Activated CD4-positive, alpha-beta T cell treated with anti-CD3 and anti-CD28 coated beads, Interleukin-2, Interleukin-6, amounts not matched to agents 100 ng/mL and 50 ng/mL, durations not matched to agents 16 hours and 8 hours (primary cell): ENCODE results near the gene OXSM.

Source experiments
- DNase-seq: peaks from one replicate; pipeline ENCODE4 v3.0.0-alpha.2; 2020

The OXSM gene

DNA sequence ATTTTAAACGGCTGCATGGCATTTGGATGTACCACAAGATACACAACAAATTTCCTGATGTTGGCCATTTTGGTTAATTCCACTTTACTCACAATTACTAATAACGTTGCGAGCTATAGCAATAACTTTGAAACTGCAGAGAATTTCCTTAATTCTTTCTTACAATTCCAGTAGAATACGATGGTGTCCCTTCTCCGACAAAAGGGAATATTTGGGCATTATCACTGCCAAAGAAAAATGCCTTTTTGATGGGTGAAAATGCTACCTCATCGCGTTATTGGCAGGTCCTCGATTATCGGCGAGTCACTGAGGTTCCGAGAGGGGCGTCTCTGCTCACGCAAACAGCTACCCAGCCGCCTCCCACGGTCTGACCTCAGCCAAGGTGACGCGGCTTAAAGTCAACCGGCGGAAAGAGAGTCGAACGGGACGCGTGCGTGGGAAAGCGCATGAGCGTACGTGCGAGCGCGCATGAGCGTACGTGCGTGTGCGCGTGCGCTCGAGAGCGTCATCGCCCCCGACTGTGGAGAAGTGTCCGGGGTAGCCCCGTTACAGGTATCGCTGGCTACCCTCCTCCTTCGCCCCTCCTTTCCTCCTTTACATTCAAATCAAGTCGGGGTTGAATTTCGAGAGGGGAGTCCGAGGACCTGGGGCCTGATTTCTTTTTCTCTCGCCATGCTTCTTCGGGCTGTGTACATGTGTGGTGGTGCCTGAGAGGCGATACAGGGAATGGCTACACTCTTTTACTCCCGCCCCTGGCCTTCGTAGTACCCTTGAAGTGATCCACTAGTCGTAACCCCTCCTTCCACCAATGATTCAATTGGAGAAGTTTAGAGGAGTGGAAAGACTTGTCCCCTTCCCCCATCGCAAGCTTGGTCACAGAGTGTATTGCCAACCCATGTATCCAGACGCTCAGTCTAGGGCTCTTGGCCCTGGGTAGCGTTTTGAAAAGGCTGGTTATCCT lies at the start of gene OXSM:
Gene OXSM, plus strand, starts transcription at position 495 of the 961 bp plus-strand sequence. CDS start 931 bp downstream, outside the sequence.
- DNase-seq = peak; percentile 95

DNA sequence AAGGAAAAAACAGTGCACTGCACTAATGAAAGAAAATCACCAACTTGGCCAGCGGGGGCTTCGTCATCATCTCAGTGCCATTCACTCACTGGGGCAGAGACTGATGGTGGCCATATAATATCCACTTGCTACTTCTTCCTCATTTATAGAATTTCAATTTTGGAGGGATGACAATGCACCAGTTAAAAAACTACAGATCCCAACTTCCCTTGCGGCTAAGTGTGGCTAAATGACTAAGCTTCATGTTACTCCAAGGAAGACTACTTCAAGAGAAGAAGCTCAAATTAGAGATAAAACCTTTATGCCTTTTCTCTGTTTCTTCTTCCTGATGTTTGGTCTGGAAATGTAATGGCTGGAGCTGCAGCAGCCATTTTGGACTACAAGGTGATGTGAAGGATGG lies 45.4 kb upstream of the OXSM start:
- no peak for DNase-seq

DNA sequence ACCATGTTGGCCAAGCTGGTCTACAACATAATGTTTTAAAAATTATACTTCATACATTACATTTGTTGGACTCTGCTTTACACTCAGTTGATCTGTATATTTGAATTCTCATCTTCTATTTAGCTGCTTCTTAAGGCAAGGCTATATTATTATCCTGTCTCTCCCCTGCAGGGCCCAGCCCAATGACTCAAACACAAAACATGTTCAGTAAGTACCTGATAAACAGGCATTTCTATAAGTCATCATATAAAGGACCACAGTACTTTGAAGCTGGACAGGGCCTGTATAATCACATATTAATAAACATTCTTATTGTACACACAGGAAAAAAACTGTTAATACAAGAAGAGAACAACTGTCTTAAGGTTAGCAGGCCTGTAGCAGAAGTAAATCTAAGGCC lies 42.9 kb upstream of the OXSM start:
- no peak for DNase-seq

DNA sequence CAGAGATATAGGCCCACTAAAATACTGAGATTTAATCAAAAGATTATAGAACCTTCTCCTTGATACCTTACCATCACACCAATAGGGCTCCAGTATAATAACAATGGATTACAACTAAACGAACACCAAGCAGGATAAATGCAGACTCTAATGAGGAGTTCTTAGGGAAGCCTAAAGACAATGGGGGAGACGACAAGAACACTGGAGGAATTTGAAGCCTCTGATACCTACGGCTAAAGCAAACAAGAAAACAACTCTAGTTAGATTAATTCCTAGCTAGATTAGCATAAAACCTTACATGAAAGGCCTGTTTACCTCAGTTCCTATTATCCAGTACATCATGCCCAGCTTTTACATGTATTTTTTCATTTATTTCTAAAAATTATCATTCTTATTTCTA lies 41.7 kb upstream of the OXSM start:
- no peak for DNase-seq

DNA sequence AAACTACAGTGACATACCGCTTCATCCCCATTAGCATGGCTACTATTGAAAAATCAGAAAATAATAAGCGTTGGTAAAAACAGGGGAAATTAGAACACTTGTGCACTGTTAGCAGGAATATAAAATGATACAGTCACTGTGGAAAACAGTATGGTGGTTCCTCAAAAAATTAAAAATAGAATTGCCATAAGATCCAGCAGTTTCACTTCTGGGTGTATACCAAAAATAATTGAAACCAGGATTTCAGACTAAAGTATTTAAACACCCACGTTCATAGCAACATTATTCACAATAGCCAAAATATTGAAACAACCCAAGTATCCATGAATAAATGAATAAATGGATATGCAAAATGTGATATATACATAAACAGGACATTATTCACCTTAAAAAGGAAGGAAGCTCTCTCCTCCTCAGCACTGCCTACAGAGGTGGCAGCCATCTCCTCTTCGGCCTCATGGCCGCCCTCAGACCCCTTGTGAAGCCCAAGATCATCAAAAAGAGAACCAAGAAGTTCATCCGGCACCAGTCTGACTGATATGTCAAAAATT lies 40.8 kb upstream of the OXSM start:
- DNase-seq = no peak

DNA sequence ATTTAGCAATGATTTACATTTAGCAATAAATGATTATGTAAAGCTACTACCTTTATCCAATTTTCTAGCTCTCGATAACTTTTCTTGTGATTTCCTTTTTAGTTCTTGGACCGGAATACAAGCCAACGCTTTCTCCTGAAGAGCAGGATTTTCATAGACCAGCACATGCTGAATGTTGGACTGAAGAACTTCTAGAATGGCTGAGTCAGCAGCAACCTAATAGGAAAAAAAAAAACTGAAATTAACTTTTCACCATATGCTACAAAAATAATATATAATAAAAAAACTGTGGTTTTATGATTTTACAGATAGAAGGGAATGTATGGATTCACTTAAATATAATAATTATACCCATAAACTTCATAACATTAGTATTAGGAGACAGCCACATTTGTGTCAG lies 38.8 kb upstream of the OXSM start:
- no peak for DNase-seq

DNA sequence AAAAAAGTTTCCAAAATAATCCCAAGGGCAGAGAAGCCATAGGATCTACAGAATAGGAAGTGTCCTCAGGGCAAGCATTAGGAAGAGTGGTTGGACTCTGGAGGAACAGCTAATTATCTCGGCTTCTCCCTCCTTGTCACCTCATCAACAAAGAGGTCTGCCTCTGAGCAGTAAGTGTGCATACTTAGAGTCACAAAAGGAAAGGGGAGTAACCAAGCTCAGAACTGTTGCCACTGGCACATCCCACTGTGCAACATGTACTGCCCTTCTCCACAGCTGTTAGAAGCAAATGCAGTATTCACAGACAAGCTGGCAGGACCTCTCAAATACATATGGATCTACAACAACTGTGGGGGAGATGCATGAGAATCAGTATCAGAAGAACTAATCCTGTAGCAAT lies 38.2 kb upstream of the OXSM start:
- no peak for DNase-seq

DNA sequence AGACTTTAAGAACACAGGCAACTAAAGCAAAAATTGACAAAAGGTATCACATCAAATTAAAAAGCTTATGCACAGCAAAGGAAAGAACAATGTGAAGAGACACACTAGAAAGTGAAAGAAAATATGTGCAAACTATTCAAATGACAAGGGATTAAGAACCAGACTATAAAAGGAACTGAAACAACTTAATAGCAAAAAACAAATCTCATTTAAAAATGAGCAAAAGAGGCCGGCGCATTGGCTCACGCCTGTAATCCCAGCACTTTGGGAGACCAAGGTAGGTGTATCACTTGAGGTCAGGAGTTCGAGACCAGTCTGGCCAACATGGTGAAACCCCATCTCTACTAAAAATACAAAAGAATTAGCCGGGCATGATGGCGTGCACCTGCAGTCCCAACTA lies 21.0 kb upstream of the OXSM start:
- DNase-seq = no peak

DNA sequence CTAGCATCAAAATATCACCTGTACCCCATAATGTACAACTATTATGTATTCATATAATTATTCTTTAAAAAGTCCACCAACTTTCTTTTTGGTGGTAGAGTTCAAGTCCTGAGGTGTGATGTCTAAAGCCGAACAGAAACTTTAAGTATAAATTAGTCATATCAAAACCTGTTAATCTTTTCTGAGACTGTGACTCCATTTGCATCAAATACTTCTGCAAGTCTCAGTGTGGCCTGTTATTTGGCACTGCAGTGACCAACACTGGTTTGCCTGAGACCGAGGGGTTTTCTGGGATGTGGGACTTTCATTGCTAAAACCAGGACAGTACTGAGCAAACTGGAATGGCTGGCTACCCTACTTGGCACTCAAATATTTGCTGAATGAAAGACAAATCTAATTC lies 14.0 kb upstream of the OXSM start:
- no peak for DNase-seq

DNA sequence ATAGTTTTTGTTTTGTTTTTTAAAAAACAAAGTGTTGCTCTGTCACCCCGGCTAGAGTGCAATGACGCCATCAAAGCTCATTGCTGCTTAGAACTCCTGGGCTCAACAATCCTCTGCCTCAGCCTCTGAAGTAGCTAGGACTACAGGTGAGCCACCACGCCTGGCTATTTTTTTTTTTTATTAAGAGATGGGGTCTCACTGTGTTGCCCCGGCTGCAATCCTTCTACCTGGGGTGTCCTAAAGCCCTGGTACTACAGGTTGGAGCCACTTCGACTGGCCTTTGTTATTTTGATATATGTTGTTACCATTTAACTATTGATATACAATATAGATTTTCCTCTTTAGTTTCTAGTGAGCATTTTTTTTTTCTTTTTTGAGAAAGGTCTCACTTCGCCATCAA lies 9.3 kb upstream of the OXSM start:
- no peak for DNase-seq

DNA sequence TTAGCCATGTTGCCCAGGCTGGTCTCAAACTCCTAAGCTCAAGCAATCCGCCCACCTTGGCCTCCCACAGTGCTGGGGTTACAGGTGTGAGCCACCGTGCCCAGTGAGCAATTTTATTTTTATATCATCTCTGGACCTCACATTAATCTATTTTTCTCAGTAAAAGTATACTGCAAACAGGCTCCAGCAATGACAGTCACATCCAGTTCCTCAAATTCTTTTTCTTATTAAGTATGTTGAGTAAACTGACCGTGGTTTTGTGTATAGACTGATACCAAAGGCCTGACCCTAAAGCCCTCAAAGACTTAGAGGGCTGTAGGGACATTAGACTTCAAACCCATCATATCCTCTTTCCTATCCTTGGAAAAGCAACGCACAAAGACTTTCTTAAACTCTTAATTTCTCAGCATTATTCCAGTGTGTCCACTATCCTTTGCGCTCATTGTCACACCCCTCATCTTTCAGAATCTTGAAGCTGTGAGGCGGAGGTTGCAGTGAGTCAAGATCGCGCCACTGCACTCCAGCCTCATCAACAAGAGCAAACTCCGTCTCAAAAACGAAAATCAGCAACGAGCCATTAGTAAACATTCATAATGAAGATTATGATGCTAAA lies 8.6 kb upstream of the OXSM start:
- no peak for DNase-seq

DNA sequence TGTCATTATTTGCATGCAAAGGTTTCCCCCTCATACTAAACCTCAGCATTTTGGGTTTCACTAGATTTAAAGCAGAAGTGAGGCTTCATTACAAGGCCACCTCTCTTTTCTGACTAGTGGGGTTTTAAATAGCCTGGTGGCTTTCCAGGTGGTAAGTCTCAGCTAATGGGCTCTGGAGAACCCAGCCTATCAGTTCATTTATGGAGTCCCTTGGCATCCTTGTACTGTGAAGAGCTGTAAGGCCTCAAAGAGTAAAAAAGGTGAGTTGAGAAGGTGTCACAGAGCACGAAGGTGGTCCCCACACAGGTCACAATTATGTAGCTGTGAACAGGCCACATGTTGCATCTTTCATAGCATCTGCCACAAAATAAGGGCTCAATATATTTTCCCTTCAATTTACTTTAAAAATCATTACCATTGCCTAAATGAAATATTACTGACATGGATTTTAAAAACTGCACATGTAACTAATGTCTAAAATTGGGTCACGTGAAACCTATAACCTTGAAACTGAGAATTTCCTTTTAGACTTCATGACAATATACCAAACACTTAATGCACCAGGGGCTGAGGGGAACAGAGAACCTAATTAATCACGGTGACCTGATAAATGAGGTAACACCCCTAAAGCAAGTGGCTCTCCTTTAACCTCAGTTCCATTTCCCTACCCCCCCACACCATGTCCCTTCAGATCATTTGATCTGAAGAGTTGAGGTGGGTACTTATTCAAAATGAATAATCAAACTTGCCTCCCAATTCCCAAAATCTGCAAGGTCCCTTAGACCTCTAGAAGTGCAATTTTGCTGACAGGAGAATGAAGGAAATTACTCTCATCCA lies 7.9 kb upstream of the OXSM start:
- no peak for DNase-seq

DNA sequence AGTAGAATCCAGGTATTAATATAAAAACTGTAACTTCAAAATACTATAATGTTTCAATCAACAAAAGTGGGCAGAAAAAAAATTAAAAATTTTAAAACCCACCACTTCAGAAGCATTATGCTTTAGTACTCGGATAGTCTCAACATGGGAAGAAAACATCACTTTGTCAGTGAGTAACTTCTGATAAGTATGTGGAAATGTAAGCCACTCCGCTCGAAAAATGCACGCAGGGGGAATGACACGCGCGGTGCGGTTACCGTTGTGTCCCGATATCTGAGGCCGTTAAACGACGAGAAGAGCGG lies 7.3 kb upstream of the OXSM start:
- no peak for DNase-seq

DNA sequence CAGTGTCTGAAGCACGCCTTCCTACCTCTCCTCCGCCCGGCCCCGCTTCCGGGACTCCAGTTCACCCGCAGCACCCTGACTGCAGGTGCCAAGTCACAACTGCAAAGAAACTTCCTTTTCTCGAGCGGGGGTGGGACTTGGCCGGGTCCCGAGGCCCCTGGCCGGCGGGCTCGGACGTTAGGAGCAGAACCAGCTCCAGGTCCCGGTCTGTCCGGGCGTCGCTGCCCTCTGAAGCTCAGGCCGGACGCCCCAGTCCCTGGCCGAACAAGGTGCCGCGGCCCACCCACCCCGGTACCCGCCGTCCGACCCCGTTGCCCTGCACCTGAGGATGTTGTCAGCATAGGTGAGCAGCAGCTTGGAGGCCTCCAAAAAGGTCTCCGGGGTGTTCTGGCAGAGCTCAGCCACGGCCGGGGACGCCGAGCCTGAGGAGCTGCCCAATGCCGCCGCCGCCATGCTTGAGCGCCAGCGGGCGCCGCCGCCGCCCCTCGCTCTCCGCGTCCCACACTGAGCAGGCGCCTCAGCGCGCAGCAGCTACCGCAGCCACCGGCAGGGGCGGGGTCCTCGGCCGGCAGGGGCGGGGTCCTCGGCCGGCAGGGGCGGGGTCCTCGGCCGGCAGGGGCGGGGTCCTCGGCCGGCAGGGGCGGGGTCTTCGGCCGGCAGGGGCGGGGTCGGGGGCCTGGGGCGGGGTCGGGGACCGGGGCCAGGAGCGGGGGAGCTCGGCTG lies 6.8 kb upstream of the OXSM start, which contains the start of gene NGLY1:
Gene NGLY1, minus strand, starts transcription at position 506 of the 723 bp plus-strand sequence. Its CDS starts 53 bp downstream, at position 453.
- peak; percentile 91 for DNase-seq

DNA sequence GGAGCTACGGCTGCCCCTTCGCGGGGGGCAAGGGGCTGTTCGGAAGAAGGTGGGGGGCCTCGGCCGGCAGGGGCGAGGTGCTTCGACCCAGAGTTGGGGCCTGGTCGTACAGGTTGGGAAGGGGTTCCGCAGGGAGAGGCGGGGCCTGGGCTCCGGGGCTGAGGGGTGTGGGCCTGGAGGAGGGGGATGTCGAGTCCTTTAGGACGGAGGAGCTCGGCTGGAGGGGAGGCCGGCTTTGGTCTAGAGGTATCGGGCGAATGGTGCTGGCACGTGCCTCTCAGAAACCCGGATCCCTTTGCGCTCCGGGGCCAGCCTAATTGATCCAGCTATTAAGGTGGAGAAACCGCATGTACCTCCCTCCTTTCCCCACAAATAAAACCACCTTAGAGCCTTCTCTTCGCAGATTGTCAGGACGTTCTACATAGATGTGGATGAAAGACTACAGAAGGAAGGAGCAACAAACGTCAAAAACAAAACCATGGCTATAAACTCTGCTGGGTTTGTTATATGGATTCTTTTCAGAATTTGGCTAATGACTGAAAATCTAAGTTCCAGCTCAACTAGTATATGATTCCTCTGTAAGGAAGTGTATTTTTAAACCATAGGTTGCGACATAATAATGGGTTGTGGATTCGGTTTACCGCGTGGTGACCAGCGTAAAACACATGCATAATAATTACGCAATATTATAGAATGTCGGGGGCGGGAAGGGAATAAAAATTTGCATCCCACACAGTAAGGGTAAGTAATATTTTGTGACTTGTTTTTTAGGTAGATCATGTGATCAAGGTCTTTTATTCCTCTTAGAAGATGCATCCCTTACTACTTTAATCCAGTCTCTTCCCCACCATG lies 6.0 kb upstream of the OXSM start:
- peak; percentile 19 for DNase-seq

DNA sequence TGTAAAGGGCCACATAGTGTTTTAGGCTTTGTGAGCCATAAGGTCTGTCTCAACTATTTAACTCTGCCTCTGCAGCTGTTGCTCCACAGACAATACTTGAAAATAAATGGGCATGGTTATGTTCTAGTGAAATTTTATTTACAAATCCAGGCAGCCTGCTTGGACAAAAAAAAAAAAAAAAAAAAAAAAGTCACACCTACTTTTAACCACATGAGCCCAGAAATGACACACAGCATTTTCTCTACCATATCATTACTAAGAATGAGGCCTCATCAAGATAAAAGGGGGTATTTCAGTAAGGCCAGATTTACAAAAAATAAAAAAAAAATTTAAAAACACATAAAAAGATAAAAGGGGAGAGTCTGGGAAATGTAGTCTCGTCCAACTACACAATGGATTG lies 4.9 kb upstream of the OXSM start:
- no peak for DNase-seq

DNA sequence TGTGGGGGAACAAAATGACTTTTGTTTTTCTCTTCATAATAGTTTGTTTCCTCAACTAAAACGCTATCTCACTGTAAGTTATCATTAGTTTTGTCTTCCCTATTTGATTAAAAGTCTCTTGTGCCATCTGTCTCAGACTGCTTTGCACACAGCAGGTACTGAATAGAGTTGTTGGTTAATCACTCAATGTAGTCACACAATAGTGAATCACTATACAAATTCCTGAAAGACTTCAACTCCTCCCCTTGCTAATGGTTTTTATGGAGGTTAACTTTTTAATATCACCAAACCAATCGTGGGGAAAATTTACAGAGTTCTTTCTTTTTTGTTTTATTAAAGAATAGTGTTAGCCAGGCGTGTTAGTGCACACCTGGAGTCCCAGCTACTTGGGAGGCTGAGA lies 4.1 kb upstream of the OXSM start:
- DNase-seq = no peak

DNA sequence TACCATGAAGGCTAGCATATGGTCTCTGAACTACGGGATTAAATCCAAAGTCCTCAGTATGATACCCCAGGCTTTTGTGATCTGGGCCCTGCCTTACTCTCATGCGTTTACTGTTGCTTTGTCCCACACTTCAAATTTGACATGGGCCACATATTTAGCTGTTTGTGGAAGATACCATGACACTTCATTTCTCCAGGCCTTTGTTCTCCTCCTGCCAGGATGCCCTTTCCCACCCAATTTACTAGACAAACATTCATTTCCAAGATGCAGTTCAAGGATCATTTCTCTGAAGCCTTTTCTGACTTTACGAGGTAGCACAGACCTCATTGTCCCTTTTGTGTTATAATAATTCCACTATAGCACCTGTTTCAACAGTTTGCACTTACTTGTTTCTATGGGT lies 2.2 kb upstream of the OXSM start:
- DNase-seq = no peak

DNA sequence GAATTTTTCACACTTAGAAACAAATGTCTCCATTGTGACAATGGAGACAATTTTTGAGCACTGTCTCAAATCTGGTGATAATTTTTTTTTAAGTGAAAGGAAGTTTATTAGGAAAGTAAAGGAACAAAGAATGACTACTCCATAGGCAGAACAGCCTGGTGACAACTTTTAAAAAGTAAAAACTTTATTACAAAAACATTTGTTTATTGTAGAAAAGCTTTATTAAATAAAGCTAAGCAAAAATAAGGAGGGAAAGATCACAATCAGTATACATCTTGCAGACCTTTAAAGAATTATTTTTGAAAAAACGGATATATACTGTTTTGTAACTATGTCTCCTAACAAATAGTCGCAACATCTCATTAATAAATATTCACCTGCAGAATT lies 688 bp upstream of the OXSM start:
- no peak for DNase-seq

DNA sequence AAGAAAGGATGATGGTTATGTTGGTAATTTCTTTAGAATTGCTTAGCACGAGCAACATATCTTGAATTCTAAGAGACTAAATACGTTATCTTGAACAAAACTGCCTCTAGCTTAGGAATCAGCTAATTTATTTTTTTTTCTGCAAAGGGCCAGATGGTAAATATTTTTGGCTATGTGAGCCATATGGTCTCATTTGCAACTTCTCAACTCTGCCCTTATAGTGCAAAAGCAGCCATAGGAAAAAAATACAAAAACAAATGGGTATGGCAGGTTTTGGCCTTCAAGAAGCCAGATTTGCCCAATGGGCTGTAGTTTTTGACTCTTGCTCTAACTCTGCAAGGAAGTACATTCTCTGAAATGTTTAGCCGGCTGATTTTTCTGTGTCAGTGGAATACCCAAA lies 11.9 kb downstream of the OXSM start:
- no peak for DNase-seq

DNA sequence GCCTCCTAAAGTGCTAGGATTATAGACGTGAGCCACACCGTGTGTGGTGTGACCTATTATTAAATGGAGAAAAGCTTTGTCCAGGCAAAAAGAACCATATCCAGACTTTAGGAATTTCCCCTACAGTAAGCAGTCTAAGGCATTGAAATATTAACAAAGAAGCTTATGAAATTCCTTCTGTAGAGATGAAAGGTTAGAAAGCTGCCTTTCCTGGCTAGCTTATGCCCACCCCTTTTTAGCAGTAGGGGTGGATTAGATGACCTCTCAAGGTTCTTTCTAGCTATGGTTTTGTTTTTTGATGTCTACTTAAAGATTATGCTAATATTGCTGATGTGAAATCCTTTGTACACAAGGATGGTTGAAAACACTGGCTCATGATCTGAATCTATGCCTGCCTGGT lies 13.9 kb downstream of the OXSM start:
- no peak for DNase-seq

DNA sequence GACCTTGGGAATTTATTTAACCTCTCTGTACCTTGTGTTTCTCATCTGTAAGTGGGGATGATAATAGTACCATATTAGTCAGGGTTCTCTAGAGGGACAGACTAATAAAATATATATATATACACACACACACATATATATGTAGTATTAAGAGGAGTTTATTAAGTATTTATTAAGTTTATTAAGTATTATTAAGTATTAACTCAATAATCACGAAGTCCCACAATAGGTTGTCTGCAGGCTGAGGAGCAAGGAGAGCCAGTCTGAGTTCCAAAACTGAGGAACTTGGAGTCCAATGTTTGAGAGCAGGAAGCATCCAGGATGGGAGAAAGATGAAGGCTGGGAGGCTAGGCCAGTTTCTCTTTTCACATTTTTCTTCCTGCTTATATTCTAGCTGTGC lies 14.8 kb downstream of the OXSM start:
- no peak for DNase-seq
